ENCODE data around the gene CTDSPL2.

Gene CTDSPL2

DNA sequence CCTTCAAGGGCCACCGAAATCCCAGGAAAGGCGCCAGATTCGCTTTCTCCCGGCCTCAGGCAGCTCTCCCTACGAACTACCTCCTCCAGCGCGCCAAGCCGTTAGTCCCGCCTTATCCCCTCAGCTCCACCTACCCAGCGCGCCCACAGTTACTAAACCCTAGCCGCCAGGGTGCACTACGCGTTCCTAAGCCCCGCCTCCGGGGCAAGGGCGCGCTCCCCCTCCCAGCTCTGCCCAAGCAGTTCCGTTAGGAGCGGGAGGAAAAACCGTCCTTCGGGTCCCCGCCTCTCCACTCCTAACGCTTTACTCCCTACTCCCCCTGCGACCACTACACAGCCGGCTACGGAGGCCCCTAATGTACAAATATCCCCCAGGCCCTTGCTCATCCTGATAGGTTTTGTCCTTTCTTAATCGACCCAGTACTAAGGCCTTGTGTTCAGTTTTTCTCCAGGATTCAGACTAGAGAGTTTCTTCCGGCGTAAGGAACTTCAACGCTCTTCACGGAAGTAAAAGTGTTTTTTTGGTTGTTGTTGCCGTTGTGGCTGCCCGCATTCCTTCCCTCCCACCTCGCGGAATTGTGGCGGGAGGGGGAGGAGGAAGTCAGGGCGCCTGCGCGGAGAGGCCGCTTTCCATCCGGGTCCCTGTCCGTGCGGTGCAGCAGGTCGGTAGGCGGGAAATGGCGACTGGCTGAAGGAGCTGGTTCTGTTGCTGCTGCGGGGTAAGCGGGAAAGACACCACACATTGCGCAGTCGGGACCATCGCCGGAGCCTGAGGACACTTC is at the start of gene CTDSPL2:
CTDSPL2 (plus strand) TSS at position 655 of the 781 bp plus-strand sequence. CDS start 31,386 bp downstream, outside the sequence.
- no peak for TF ChIP-seq ZFX (IDR thresholded peaks at IDR 0.05)
- TF ChIP-seq, protein P1, sequence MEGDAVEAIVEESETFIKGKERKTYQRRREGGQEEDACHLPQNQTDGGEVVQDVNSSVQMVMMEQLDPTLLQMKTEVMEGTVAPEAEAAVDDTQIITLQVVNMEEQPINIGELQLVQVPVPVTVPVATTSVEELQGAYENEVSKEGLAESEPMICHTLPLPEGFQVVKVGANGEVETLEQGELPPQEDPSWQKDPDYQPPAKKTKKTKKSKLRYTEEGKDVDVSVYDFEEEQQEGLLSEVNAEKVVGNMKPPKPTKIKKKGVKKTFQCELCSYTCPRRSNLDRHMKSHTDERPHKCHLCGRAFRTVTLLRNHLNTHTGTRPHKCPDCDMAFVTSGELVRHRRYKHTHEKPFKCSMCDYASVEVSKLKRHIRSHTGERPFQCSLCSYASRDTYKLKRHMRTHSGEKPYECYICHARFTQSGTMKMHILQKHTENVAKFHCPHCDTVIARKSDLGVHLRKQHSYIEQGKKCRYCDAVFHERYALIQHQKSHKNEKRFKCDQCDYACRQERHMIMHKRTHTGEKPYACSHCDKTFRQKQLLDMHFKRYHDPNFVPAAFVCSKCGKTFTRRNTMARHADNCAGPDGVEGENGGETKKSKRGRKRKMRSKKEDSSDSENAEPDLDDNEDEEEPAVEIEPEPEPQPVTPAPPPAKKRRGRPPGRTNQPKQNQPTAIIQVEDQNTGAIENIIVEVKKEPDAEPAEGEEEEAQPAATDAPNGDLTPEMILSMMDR (conservative IDR thresholded peaks at IDR 0.05), result peak; percentile 63
- peak within 1 kb of the TSS; percentile 89 for H3K27ac ChIP-seq

DNA sequence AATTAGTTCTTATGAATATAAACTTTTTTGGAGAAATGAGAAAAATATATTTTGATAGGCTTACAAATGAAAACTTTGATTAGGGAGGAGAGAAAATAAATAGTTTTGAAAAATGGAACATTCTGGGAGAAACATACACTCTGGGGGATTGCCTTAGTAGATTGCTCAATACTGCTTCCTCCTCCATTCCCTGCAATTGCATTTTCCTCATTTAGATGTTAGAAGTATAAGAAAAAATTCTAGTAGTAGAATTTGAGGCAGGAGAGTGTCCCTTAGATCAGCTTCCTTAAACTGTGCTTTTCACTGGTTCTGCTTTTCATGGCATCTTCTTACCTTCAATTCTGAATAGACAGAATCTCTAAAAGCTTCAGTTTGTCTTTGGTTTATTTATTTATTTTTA is 46.2 kb upstream of the CTDSPL2 start:
- no peak overlapping the region for H3K27ac ChIP-seq
- TF ChIP-seq, protein P1 (conservative IDR thresholded peaks at IDR 0.05), result no peak
- no peak for TF ChIP-seq ZFX (IDR thresholded peaks at IDR 0.05)

DNA sequence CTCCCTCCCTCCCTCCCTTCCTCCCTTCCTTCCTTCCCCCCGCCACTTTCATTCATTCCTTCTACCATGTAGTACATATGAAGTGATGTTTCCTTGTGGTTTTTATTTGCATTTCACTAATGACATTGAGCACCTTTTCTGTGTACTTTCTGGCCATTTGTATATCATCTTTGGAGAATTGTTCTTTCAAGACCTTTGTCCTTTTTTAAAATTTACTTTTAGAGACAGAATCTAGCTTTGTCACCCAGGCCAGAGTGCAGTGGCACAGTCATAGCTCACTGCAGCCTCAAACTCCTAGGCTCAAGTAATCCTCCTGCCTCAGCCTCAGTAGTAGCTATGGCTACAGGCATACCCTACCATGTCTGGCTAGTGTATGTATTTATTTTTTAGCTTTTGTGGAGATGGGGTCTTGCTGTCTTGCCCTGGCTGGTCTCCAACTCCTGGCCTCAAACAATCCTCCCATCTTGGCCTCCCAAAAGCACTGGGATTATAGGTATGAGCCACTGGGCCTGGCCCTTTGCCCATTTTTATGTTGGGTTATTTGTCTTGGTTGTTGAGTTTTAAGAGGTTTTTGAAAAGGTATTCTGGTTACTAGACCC is 42.0 kb upstream of the CTDSPL2 start:
- TF ChIP-seq, protein P1 (conservative IDR thresholded peaks at IDR 0.05), result no peak
- no peak for TF ChIP-seq ZFX (IDR thresholded peaks at IDR 0.05)
- no peak overlapping the region for H3K27ac ChIP-seq

- H3K27ac ChIP-seq, result no peak overlapping the region
- TF ChIP-seq ZFX (IDR thresholded peaks at IDR 0.05), result no peak
- TF ChIP-seq, protein P1 (conservative IDR thresholded peaks at IDR 0.05), result no peak
Measured at GRCh38 chr15:44394062-44394461, 33.4 kb upstream of the CTDSPL2 start.

GRCh38 chr15:44394562-44394961 is 32.9 kb upstream of the CTDSPL2 start:
- no peak for TF ChIP-seq ZFX (IDR thresholded peaks at IDR 0.05)
- TF ChIP-seq, protein P1 (conservative IDR thresholded peaks at IDR 0.05), result no peak
- no peak overlapping the region for H3K27ac ChIP-seq

DNA sequence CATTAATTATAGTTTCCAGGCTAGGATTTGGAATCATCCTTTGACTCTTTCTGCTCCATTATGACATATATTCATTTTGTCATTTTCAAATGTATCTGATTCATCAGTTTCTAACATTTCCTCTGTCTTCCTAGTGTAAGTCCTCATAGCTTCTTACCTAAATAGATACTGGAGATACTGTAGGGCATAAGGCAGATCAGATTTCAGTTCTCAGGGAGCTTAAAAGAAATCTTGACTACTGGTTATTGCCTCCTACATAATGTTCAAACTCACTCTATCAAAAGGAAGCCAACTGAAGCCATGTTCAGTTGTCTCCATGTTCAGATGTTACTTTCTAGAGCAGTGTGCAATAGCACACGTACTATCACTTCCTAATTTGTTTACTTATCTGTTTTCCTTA is 29.6 kb upstream of the CTDSPL2 start:
- TF ChIP-seq ZFX (IDR thresholded peaks at IDR 0.05), result no peak
- no peak overlapping the region for H3K27ac ChIP-seq

DNA sequence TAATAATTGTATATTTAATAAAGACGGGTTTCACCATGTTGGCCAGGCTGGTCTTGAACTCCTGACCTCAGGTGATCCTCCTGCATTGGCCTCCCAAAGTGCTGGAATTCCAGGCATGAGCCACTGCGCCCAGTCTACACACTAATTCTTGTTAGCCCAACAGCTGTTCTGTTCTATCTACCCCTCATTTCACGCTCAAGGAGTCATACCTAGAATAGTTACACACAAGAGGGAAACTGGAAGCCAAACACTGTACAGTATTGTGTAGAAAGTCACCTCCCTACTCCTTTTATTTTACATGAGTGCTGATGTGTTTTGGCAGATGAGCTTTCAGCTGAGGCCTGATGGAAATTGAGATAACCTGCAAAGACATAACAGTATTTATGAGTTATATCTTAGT is 13.4 kb upstream of the CTDSPL2 start:
- H3K27ac ChIP-seq, result no peak overlapping the region
- no peak for TF ChIP-seq ZFX (IDR thresholded peaks at IDR 0.05)
- TF ChIP-seq, protein P1 (conservative IDR thresholded peaks at IDR 0.05), result no peak

Data from C4-2B (cell line).